ENCODE measurements around the gene IFNG. TPM values are rescaled to one million over a fixed set of nuclear protein-coding genes. Genes with fewer than 3 reads are reported as not detected.

The IFNG gene
- total and polyA plus RNA-seq, 10 of the 15 experiments (the other 5 are each of a cell fraction or from before 2014, with no cell fraction given): 0.10 to 1.4 (median 0.25) TPM; not detected in 2

DNA sequence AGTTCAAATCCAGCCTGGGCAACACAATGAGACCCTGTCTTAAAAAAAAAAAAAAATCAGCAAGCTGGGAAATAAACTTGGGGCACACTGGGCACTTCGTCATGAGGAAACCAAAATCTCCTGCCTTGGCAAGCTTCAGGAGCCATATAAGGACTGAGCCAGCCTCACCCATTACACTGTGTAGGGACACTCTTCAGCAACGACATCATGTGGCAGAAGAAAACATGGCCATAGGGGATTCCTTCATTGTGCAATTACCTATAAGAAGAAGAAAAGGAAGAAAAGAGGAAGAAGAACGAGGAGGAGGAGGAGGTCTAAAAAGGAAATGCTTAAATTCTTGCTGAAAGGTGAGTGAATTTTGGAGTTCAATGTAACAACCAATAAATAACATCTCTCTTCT is 26.1 kb upstream of the IFNG start:
- Histone ChIP-seq H3K4me2 (ENCODE audit: control insufficient read depth, insufficient read depth) (no peak overlapping the region), H3K27me3 (replicated peaks in 1 of 2; ENCODE audit: control insufficient read depth in 2 of 2, insufficient read depth in 2 of 2, low read length in 1 of 2) (no peaks in the 10 kb centered on the region; a peak in 1 of 4 replicates), H3K27ac (ENCODE audit: control insufficient read depth, insufficient read depth) (no peak overlapping the region), H3K4me1 (ENCODE audit: control insufficient read depth, insufficient read depth, low read length) (no peaks in the 10 kb centered on the region), H2AFZ (ENCODE audit: control insufficient read depth, low read depth, low read length) (no peak overlapping the region), H3K9ac (ENCODE audit: control insufficient read depth, insufficient read depth, low read length) (no peak overlapping the region), H4K20me1 (ENCODE audit: control insufficient read depth, insufficient read depth) (no peaks in the 10 kb centered on the region), H3K79me2 (ENCODE audit: control insufficient read depth, insufficient read depth, low read length) (no peaks in the 10 kb centered on the region), H3K4me3 (no peak overlapping the region), H3K36me3 (ENCODE audit: control insufficient read depth in 2 of 2, insufficient read depth in 2 of 2, low read length in 1 of 2) (no peaks in the 10 kb centered on the region), H3K9me3 (replicated peaks; ENCODE audit: control insufficient read depth, insufficient read depth, low read length) (no peaks in the 10 kb centered on the region)
- in situ Hi-C loops (cut with MboI) (no loop called here), intact Hi-C loops (cut with micrococcal nuclease; ENCODE audit: unreplicated experiment) (no loop called here)
- no peak for DNase-seq (ENCODE audit: low read depth, low spot score)
- RAD21 ChIA-PET (ENCODE audit: unreplicated experiment): interaction anchor here (0.7 kb wide), 1 partner anchor 150 kb away, joined by 3 read pairs; no protein-coding TSS in a partner anchor
- SMC1A ChIA-PET (ENCODE audit: uncharacterized antibody, unreplicated experiment): interaction anchor here (0.8 to 1.4 kb wide), 2 partner anchors 9 to 27 kb away, joined by 4 read pairs; no protein-coding TSS in a partner anchor
- POLR2A ChIA-PET: no interaction called here
- WGBS (ENCODE audit: insufficient coverage, insufficient replicate concordance, low lambda C conversion rate, missing lambda C conversion rate): 2% methylated on average over 3 of the region's 3 CpGs
- ATAC-seq: 0 out of 3 replicates have a peak, but pooled peaks have one; percentile 22
- no peak for FAIRE-seq
- TF ChIP-seq HDAC6 (IDR thresholded peaks at IDR 0.05; ENCODE audit: unreplicated experiment): no peak
- TF ChIP-seq SMC3 (IDR thresholded peaks at IDR 0.05; ENCODE audit: borderline replicate concordance, low read length): no peak
- TF ChIP-seq BCL11A (IDR thresholded peaks at IDR 0.05; ENCODE audit: low read depth, low read length): no peak
- no peak for TF ChIP-seq CHD1 (IDR thresholded peaks at IDR 0.05; ENCODE audit: low read depth, low read length)
- TF ChIP-seq MTA2 (IDR thresholded peaks at IDR 0.05; ENCODE audit: low read depth): no peak
- TF ChIP-seq PRDM15 (CRISPR knock-in tag; IDR thresholded peaks at IDR 0.05): no peak
- TF ChIP-seq RCOR1 (conservative IDR thresholded peaks at IDR 0.05; ENCODE audit: low read depth, low read length): no peak
- TF ChIP-seq EP300 (IDR thresholded peaks at IDR 0.05; ENCODE audit: borderline replicate concordance in 1 of 2, control insufficient read depth in 1 of 2, low read depth in 2 of 2, low read length in 2 of 2): no peak
- CTCF ChIA-PET: interaction anchor here (0.6 kb wide), 1 partner anchor 150 kb away, joined by 4 read pairs; no protein-coding TSS in a partner anchor
- BruUV-seq (replicated peaks): no TSS peak
